Astrocyte (in vitro differentiated cells and primary cell): ENCODE results near the gene SHISA8. TPM values are rescaled to one million over a fixed set of nuclear protein-coding genes. Genes with fewer than 3 reads are reported as not detected.

Source experiments
- DNase-seq: peaks from one replicate; pipeline ENCODE4 v3.0.0-alpha.2; 2010; ENCODE audit warnings: low read depth
- FAIRE-seq: peaks from 2 replicates; lab custom pipeline; 2011; peaks lifted over from hg19 to GRCh38; lab: Jason Lieb, UNC
- H2AFZ ChIP-seq: 2 replicates; pipeline ENCODE4 v1.6.0; 2012; ENCODE audit warnings: low read depth, low read length, inconsistent platforms
- H3K27ac ChIP-seq: 2 replicates; pipeline ENCODE4 v1.5.1; 2011; ENCODE audit warnings: low read depth, low read length, inconsistent platforms
- H3K27me3 ChIP-seq: 2 replicates; pipeline ENCODE4 v1.6.0; 2011; ENCODE audit warnings: low read length, inconsistent platforms; ENCODE audit not compliant: insufficient read depth
- H3K36me3 ChIP-seq: 2 replicates; pipeline ENCODE4 v1.5.1; 2011; ENCODE audit warnings: low read length, inconsistent platforms; ENCODE audit not compliant: insufficient read depth
- H3K4me1 ChIP-seq: 2 replicates; pipeline ENCODE4 v1.5.1; 2011; ENCODE audit warnings: low read length, inconsistent platforms; ENCODE audit not compliant: insufficient read depth
- H3K4me2 ChIP-seq: 2 replicates; pipeline ENCODE4 v1.6.0; 2012; ENCODE audit warnings: low read length, inconsistent platforms
- H3K4me3 ChIP-seq: 2 replicates; pipeline ENCODE4 v1.5.1; 2011; ENCODE audit warnings: low read depth, mild to moderate bottlenecking, low read length, inconsistent platforms; ENCODE audit not compliant: insufficient read depth
- H3K79me2 ChIP-seq: 2 replicates; pipeline ENCODE4 v1.6.0; 2012; ENCODE audit warnings: mild to moderate bottlenecking, low read length, inconsistent platforms; ENCODE audit not compliant: insufficient read depth
- H3K9ac ChIP-seq: 2 replicates; pipeline ENCODE4 v1.6.0; 2012; ENCODE audit warnings: mild to moderate bottlenecking, low read length, inconsistent platforms
- H3K9me3 ChIP-seq: 2 replicates; pipeline ENCODE4 v1.5.1; 2012; ENCODE audit warnings: low read depth, mild to moderate bottlenecking, low read length, inconsistent platforms; ENCODE audit not compliant: insufficient read depth
- H4K20me1 ChIP-seq: 2 replicates; pipeline ENCODE4 v1.6.0; 2012; ENCODE audit warnings: low read length, inconsistent platforms; ENCODE audit not compliant: insufficient read depth
- H3K27ac Mint-ChIP-seq: one replicate; pipeline ENCODE4 v1.8.0; 2021; ENCODE audit warnings: mild to moderate bottlenecking, mixed read lengths; ENCODE audit not compliant: unreplicated experiment
- H3K27me3 Mint-ChIP-seq: one replicate; pipeline ENCODE4 v1.8.0; 2021; ENCODE audit warnings: low read depth, mixed read lengths; ENCODE audit not compliant: unreplicated experiment
- H3K36me3 Mint-ChIP-seq: one replicate; pipeline ENCODE4 v1.8.0; 2021; ENCODE audit warnings: low read depth, mixed read lengths; ENCODE audit not compliant: unreplicated experiment
- H3K4me1 Mint-ChIP-seq: one replicate; pipeline ENCODE4 v1.8.0; 2021; ENCODE audit warnings: low read depth, mixed read lengths; ENCODE audit not compliant: unreplicated experiment
- H3K4me3 Mint-ChIP-seq: one replicate; pipeline ENCODE4 v1.8.0; 2021; ENCODE audit warnings: mild to moderate bottlenecking, moderate library complexity, mixed read lengths; ENCODE audit not compliant: unreplicated experiment
- H3K9me3 Mint-ChIP-seq: one replicate; pipeline ENCODE4 v1.8.0; 2021; ENCODE audit warnings: mild to moderate bottlenecking, mixed read lengths; ENCODE audit not compliant: unreplicated experiment
- EZH2 ChIP-seq: IDR thresholded peaks from 2 replicates; pipeline ENCODE4 v1.6.1; 2012; ENCODE audit warnings: mild to moderate bottlenecking, low read length, inconsistent platforms; ENCODE audit not compliant: insufficient read depth
- total RNA-seq: library from RNA; stranded (reverse); gene quantifications from 2 replicates; pipeline ENCODE4 v1.2.1, GENCODE V29; 2021
- TF ChIP-seq, protein P1 (sequence below): IDR thresholded peaks from 2 replicates; pipeline ENCODE4 v1.5.1; 2011; ENCODE audit warnings: low read depth, mild to moderate bottlenecking, inconsistent platforms, low read length, moderate library complexity; ENCODE audit not compliant: insufficient read depth

The SHISA8 gene
- total RNA-seq, 1 donor from 2014 or later, result not detected

DNA sequence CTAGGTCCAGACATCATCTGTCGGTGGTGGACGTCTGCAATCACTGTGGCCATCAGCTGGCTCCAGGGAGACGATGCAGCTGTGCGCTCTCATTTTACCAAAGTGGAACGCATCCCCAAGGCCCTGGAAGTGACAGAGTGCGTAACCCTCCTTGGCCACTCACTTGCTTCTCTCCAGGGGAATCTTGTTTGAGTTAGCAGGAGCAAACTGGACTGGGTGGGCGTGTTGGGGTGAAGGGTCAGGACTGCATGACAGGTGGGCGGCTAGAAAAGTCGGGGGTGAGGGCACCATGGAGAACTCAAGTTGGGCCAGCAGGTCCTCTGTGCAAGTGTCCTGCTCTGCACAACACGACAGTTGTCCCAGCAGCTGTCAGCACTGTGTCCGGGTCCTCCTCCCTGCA, 16.2 kb downstream of the SHISA8 start:
- Histone ChIP-seq H3K27me3 (no peaks in the 10 kb centered on the region), H3K79me2 (no peaks in the 10 kb centered on the region), H2AFZ (no peak overlapping the region), H3K4me2 (no peak overlapping the region), H3K36me3 (peaks cover 17% of the 10 kb centered on the region), H3K9me3 (no peaks in the 10 kb centered on the region), H3K4me1 (no peaks in the 10 kb centered on the region), H3K9ac (no peak overlapping the region), H3K27ac (no peak overlapping the region), H4K20me1 (peaks cover 28% of the 10 kb centered on the region), H3K4me3 (no peak overlapping the region)
- Mint-ChIP-seq H3K27me3 (no peaks in the 10 kb centered on the region), H3K4me3 (no peak overlapping the region), H3K36me3 (peaks cover 14% of the 10 kb centered on the region), H3K27ac (no peak overlapping the region), H3K4me1 (no peaks in the 10 kb centered on the region), H3K9me3 (no peaks in the 10 kb centered on the region)
- TF ChIP-seq, protein P1, sequence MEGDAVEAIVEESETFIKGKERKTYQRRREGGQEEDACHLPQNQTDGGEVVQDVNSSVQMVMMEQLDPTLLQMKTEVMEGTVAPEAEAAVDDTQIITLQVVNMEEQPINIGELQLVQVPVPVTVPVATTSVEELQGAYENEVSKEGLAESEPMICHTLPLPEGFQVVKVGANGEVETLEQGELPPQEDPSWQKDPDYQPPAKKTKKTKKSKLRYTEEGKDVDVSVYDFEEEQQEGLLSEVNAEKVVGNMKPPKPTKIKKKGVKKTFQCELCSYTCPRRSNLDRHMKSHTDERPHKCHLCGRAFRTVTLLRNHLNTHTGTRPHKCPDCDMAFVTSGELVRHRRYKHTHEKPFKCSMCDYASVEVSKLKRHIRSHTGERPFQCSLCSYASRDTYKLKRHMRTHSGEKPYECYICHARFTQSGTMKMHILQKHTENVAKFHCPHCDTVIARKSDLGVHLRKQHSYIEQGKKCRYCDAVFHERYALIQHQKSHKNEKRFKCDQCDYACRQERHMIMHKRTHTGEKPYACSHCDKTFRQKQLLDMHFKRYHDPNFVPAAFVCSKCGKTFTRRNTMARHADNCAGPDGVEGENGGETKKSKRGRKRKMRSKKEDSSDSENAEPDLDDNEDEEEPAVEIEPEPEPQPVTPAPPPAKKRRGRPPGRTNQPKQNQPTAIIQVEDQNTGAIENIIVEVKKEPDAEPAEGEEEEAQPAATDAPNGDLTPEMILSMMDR, result no peak
- TF ChIP-seq EZH2, result no peak
- no peak for FAIRE-seq
- no peak for DNase-seq

DNA sequence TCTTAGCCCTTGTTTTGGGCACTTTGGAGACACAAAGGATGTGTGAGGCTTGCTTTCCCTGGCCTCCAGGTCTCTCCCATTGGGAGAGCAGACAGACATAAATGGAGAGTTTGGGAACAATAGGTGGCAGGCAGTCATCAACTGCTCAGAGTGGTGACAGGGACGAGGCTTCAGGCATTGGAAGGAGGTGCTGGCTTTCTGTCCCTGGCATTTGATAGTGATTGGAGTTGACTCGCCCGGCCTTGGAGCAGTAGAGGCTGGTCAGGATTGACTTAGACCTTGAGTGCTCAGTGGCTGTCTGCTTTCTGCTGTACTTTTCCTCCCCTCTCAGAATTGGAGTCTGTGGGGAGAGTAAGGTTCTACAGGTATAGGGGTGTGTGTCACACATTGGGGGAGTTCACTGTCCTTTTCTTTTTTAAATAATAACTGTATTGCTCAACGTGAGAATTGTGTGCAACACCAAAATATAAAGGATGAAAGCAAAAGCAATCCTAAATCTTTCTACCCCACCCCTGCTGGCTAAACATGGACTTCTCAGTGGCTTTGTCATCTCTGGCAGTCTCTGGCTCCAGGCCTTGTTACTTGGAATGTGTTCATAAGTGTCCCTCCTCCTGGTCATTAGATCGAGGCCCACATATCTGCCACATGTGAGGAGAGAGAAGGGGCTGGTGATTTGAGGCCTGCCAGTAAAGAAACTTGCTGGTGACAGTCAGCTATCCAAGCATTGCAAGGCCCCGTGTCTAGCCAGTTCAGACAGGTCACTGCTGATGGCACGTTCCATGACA, 21.1 kb downstream of the SHISA8 start:
- Histone ChIP-seq H3K9me3 (no peaks in the 10 kb centered on the region), H3K4me1 (no peaks in the 10 kb centered on the region), H2AFZ (no peak overlapping the region), H3K27me3 (no peaks in the 10 kb centered on the region), H3K79me2 (no peaks in the 10 kb centered on the region), H4K20me1 (peaks cover 42% of the 10 kb centered on the region), H3K27ac (no peak overlapping the region), H3K4me2 (no peak overlapping the region), H3K4me3 (no peak overlapping the region), H3K36me3 (peaks cover 37% of the 10 kb centered on the region), H3K9ac (no peak overlapping the region)
- Mint-ChIP-seq H3K9me3 (no peaks in the 10 kb centered on the region), H3K27ac (no peak overlapping the region), H3K4me3 (no peak overlapping the region), H3K4me1 (no peaks in the 10 kb centered on the region), H3K36me3 (peaks cover 10% of the 10 kb centered on the region), H3K27me3 (no peaks in the 10 kb centered on the region)
- FAIRE-seq (no peak), DNase-seq (no peak)
- TF ChIP-seq, protein P1, result no peak
- TF ChIP-seq EZH2, result no peak

DNA sequence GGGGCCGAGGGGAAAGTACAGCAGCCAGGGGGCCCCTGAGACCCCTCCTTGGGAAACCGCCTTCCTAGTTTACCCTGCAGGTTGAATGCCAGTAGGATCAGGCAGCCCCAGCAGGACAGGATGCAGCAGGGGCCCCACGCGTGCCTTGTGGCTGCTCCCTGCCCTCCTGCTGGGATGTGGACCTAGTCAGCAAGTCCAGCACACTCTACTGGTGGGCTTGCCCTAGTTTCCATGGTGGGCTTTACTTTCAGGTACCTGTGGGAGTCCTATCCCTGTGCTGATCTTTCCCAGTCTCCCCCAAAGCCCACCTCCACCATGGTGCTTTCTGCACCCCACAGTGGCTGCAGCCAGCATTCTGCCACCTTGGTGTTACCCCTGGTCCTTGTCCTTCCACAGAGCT, 22.2 kb downstream of the SHISA8 start:
- DNase-seq (no peak), FAIRE-seq (no peak)
- no peak overlapping the region for H3K4me2 ChIP-seq
- no peak overlapping the region for H3K9ac ChIP-seq
- H3K4me1 Mint-ChIP-seq, result no peaks in the 10 kb centered on the region
- H4K20me1 ChIP-seq, result peaks cover 41% of the 10 kb centered on the region
- no peak overlapping the region for H3K4me3 ChIP-seq
- TF ChIP-seq EZH2, result no peak
- TF ChIP-seq, protein P1, result no peak
- H3K9me3 ChIP-seq, result no peaks in the 10 kb centered on the region
- H3K27ac ChIP-seq, result no peak overlapping the region
- no peak overlapping the region for H3K27ac Mint-ChIP-seq
- H3K79me2 ChIP-seq, result no peaks in the 10 kb centered on the region
- H3K27me3 ChIP-seq, result no peaks in the 10 kb centered on the region
- H2AFZ ChIP-seq, result no peak overlapping the region
- H3K4me3 Mint-ChIP-seq, result no peak overlapping the region
- H3K4me1 ChIP-seq, result no peaks in the 10 kb centered on the region
- peaks cover 45% of the 10 kb centered on the region for H3K36me3 ChIP-seq
- H3K36me3 Mint-ChIP-seq, result peaks cover 10% of the 10 kb centered on the region
- no peaks in the 10 kb centered on the region for H3K27me3 Mint-ChIP-seq
- H3K9me3 Mint-ChIP-seq, result no peaks in the 10 kb centered on the region
